VCaP (cell line): Measurements from ENCODE around the gene EMILIN2.

Experiments
- H3K27ac ChIP-seq: fragments of 450-650 bp; 2 replicates; pipeline ENCODE4 v1.5.1; 2017
- CTCF ChIP-seq: fragments of 450-650 bp; conservative IDR thresholded peaks from 2 replicates; pipeline ENCODE4 v1.5.1; 2017; ENCODE audit warnings: mild to moderate bottlenecking, moderate library complexity

Gene EMILIN2

GRCh38 chr18:2898186-2898640 lies 51.4 kb downstream of the EMILIN2 start:
- TF ChIP-seq CTCF: no peak
- no peak overlapping the region for H3K27ac ChIP-seq

GRCh38 chr18:2900684-2901422 lies 54.0 kb downstream of the EMILIN2 start:
- no peak for TF ChIP-seq CTCF
- H3K27ac ChIP-seq: no peak overlapping the region

- TF ChIP-seq CTCF: no peak
- H3K27ac ChIP-seq: no peak overlapping the region
Observed at GRCh38 chr18:2901423-2901985, 54.7 kb downstream of the EMILIN2 start.

- no peak for TF ChIP-seq CTCF
Observed at GRCh38 chr18:2902327-2902726, 55.5 kb downstream of the EMILIN2 start.

GRCh38 chr18:2903006-2903405 lies 56.2 kb downstream of the EMILIN2 start:
- no peak for TF ChIP-seq CTCF
- no peak overlapping the region for H3K27ac ChIP-seq

More at GRCh38 chr18:2902327-2902726, 55.5 kb downstream of the EMILIN2 start:
- no peak overlapping the region for H3K27ac ChIP-seq

DNA sequence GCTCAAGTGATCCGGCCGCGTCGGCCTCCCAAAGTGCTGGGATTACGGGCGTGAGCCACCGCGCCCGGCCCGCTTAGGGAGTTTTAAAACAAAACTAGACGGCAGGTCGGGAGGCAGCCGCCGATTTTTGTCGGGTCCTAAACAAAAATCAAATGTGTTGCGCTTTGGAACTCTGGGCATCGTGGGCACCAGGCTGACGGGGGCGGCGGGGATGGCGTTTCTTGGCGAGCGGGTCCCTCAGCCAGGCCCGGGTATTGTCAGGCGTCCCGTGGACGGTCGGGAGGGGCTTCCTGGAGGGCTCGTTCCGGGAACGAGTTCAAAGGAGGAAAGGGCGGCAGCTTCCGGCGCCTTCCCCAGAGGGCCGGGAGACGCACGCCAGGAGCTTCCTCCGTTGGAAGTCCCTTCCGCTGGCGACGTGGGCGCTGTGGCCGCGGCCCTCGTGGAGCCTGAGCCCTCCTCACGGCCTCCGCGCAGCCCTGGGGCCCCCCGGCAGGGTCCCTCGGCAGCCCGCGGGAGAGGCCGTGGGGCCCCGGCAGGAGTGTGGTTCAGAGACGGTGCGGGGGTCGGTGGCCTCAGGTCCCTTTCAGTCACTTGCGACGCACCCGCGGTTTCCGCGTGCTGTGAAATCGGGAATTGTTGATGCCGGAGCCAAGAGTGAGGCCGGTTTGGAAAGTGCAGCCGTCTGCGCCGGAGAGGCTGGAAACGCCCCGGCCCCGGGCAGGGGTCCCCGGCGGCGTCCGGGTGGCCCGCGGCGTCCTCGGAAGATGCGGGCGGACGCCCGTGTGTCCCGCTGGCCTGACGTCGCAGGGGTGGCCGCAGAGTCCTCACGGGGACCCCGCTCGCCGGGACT lies 59.3 kb downstream of the EMILIN2 start:
- no peak for TF ChIP-seq CTCF
- peak overlapping the region; percentile 94 for H3K27ac ChIP-seq
